GM12878 (cell line): Measurements from ENCODE around the gene CD27. TPM values are rescaled to one million over a fixed set of nuclear protein-coding genes. Genes with fewer than 3 reads are reported as not detected.
"Not testable (repeated sequence)": the region's sequence is repeated elsewhere in the genome, so short reads cannot be mapped to it uniquely, and the experiment has no call there.

Experiments used
- ATAC-seq: fragments of 200-7000 bp; cut with Tn5 transposase; 3 replicates; pipeline ENCODE4 v1.9.1; 2020; ENCODE audit warnings: mild to moderate bottlenecking, moderate library complexity
- BruUV-seq: library from RNA; stranded (reverse); fragments of 400-500 nt; replicated peaks from 2 replicates; lab custom pipeline; 2021; lab: Mats Ljungman, UMichigan
- CTCF ChIA-PET: fragments of 300-600 bp; sonication (Branson Sonifier 250); formaldehyde crosslinking; extraction: SDS; loops from one replicate; lab custom pipeline; 2021; ENCODE audit warnings: inconsistent platforms; lab: Yijun Ruan, JAX
- POLR2A ChIA-PET: fragments of 350-600 bp; formaldehyde crosslinking; extraction: SDS; loops from one replicate; lab custom pipeline; 2021; ENCODE audit warnings: inconsistent platforms; lab: Charles Lee
- RAD21 ChIA-PET: fragments of 300-600 bp; sonication (Branson Sonifier 250); formaldehyde crosslinking; loops from one replicate; lab custom pipeline; 2023; ENCODE audit warnings: antibody characterized with exemption; ENCODE audit not compliant: unreplicated experiment; lab: Charles Lee
- SMC1A ChIA-PET: fragments of 300-600 bp; sonication (Branson Sonifier 250); formaldehyde crosslinking; loops from one replicate; lab custom pipeline; 2023; ENCODE audit not compliant: unreplicated experiment, uncharacterized antibody; lab: Charles Lee
- DNase-seq: peaks from one replicate; pipeline ENCODE4 v3.0.0-alpha.2; 2011; ENCODE audit warnings: low read depth, low spot score
- FAIRE-seq: peaks from 3 replicates; lab custom pipeline; 2011; peaks lifted over from hg19 to GRCh38; lab: Jason Lieb, UNC
- H2AFZ ChIP-seq: 2 replicates; pipeline ENCODE4 v1.6.0; 2011; ENCODE audit warnings: low read depth, low read length, control low read depth; ENCODE audit not compliant: control insufficient read depth
- H3K27ac ChIP-seq: 2 replicates; pipeline ENCODE4 v1.5.1; 2011; ENCODE audit warnings: control low read depth; ENCODE audit not compliant: control insufficient read depth, insufficient read depth
- H3K27me3 ChIP-seq, 2 experiments: replicated peaks in 1 of 2; 2 replicates each; pipeline versions ENCODE4 v1.6.0 to v1.6.1; 2011; ENCODE audit warnings: low read length in 1 of 2; ENCODE audit not compliant: control insufficient read depth in 2 of 2, insufficient read depth in 2 of 2
- H3K36me3 ChIP-seq, 2 experiments: 2 replicates each; pipeline ENCODE4 v1.5.1; 2011; ENCODE audit warnings: low read length in 1 of 2; ENCODE audit not compliant: control insufficient read depth in 2 of 2, insufficient read depth in 2 of 2
- H3K4me1 ChIP-seq: 2 replicates; pipeline ENCODE4 v1.6.1; 2011; ENCODE audit warnings: mild to moderate bottlenecking, low read length, moderate library complexity, mixed read lengths; ENCODE audit not compliant: control insufficient read depth, insufficient read depth
- H3K4me2 ChIP-seq: 2 replicates; pipeline ENCODE4 v1.6.0; 2011; ENCODE audit warnings: control low read depth; ENCODE audit not compliant: control insufficient read depth, insufficient read depth
- H3K4me3 ChIP-seq: fragments of 200-600 bp; sonication (generic); 2 replicates; pipeline ENCODE4 v1.5.1; 2016
- H3K79me2 ChIP-seq: 2 replicates; pipeline ENCODE4 v1.6.0; 2011; ENCODE audit warnings: low read length; ENCODE audit not compliant: control insufficient read depth, insufficient read depth
- H3K9ac ChIP-seq: 2 replicates; pipeline ENCODE4 v1.8.0; 2011; ENCODE audit warnings: low read length, control low read depth, mixed read lengths; ENCODE audit not compliant: control insufficient read depth, insufficient read depth
- H3K9me3 ChIP-seq: replicated peaks from 3 replicates; pipeline ENCODE4 v1.5.1; 2011; ENCODE audit warnings: mild to moderate bottlenecking, low read length; ENCODE audit not compliant: control insufficient read depth, insufficient read depth
- H4K20me1 ChIP-seq: 2 replicates; pipeline ENCODE4 v1.6.0; 2011; ENCODE audit not compliant: control insufficient read depth, insufficient read depth
- CBX5 ChIP-seq: sonication (generic); IDR thresholded peaks from 2 replicates; pipeline ENCODE4 v1.6.1; 2016; ENCODE audit warnings: low read depth, moderate library complexity, mild to moderate bottlenecking, inconsistent platforms
- FOXK2 ChIP-seq: fragments of 450-650 bp; IDR thresholded peaks from 2 replicates; pipeline ENCODE4 v1.6.1; 2017; ENCODE audit warnings: mild to moderate bottlenecking, moderate library complexity
- HDAC2 ChIP-seq: fragments of 200-600 bp; sonication (generic); IDR thresholded peaks from 2 replicates; pipeline ENCODE4 v1.6.1; 2017
- HDAC6 ChIP-seq: fragments of 200-600 bp; sonication (generic); IDR thresholded peaks from one replicate; pipeline ENCODE4 v1.8.0; 2017; ENCODE audit warnings: antibody characterized with exemption; ENCODE audit not compliant: unreplicated experiment
- RFX5 ChIP-seq: IDR thresholded peaks from 2 replicates; pipeline ENCODE4 v1.6.1; 2011; ENCODE audit warnings: low read depth, low read length, improper control_type of control experiment
- WGBS: methylation state at CpG from one replicate; pipeline ENCODE4 v1.1.6; 2016; ENCODE audit warnings: low lambda C conversion rate; ENCODE audit not compliant: insufficient replicate concordance, insufficient coverage; ENCODE audit errors: missing lambda C conversion rate; 5-methylcytosine and 5-hydroxymethylcytosine counted together
- in situ Hi-C: fragments of 300-500 bp; cut with MboI; formaldehyde crosslinking; loops from 9 replicates; pipeline ENCODE4 v1.14.3; 2018; ENCODE audit warnings: mixed read lengths
- intact Hi-C: fragments of 100-400 bp; cut with micrococcal nuclease; formaldehyde crosslinking; loops from one replicate; pipeline ENCODE4 v1.14.2; 2022; ENCODE audit not compliant: unreplicated experiment
- polyA plus RNA-seq, 11 experiments: library from polyadenylated mRNA; depleted of rRNA in 4 of 11; unstranded in 6 of 11; stranded (reverse) in 5 of 11; fragments of >200 nt; fragmentation: Nextera tagmentation in 4 of 11; fragmentation: Illumina TruSeq in 1 of 11; extraction: Ambion mirVana in 4 of 11; extraction: Trizol in 1 of 11; gene quantifications; 1 replicate in 1 of 11; 2 replicates in 10 of 11; pipeline versions ENCODE4 v1.2.1 to v1.2.3, GENCODE V29; 2011 to 2016; ENCODE audit warnings: inconsistent platforms in 2 of 11, missing spikeins in 2 of 11, low read depth in 1 of 11
- total RNA-seq, 4 experiments: library from RNA; depleted of rRNA in 3 of 4; stranded (reverse); fragments of >200 nt in 3 of 4; fragmentation: Illumina TruSeq in 1 of 4; extraction: Trizol in 1 of 4; gene quantifications; 2 replicates each; pipeline versions ENCODE4 v1.2.1 to v1.2.3, GENCODE V29; 2013 to 2021
- TF ChIP-seq, protein P1 (sequence below): IDR thresholded peaks from 2 replicates; pipeline ENCODE4 v1.6.1; 2011; ENCODE audit warnings: borderline replicate concordance, low read depth, mild to moderate bottlenecking, moderate library complexity, mixed read lengths, low read length; ENCODE audit not compliant: insufficient read depth; ENCODE audit errors: extremely low read length
- TF ChIP-seq, protein P2 (sequence below): fragments of 450-650 bp; conservative IDR thresholded peaks from 2 replicates; pipeline ENCODE4 v1.6.1; 2017; ENCODE audit warnings: mild to moderate bottlenecking, moderate library complexity
- TF ChIP-seq, protein P3 (sequence below): fragments of 450-650 bp; IDR thresholded peaks from 2 replicates; pipeline ENCODE4 v1.6.1; 2014; ENCODE audit warnings: mild to moderate bottlenecking

The CD27 gene
- total and polyA plus RNA-seq, 10 of the 15 experiments (the other 5 are each of a cell fraction or from before 2014, with no cell fraction given): 4.9 to 184 (median 106) TPM

DNA sequence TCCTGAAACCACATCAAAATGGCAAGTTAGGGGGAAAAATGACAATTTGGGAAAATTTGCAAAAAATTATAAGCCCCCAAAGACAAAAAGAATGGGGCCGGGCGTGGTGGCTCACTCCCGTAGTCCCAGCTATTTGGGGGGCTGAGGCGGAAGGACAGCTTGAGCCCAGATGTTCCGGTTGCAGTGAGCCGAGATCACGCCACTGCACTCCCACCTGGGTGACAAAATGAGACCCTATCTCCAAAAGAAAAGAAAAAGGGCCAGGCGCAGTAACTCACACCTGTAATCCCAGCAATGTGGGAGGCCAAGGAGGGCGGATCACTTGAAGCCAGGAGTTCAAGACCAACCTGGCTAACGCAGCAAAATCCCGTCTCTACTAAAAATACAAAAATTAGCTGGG lies 27.7 kb downstream of the CD27 start:
- SMC1A ChIA-PET: interaction anchor here (1.0 to 1.9 kb wide), 3 partner anchors 9 to 21 kb away, joined by 3 to 4 read pairs (median 3); no protein-coding TSS in a partner anchor
- RAD21 ChIA-PET: interaction anchor here (1.2 kb wide), 1 partner anchor 67 kb away, joined by 4 read pairs; no protein-coding TSS in a partner anchor
- 75% methylated on average over 11 of the region's 11 CpGs for WGBS

DNA sequence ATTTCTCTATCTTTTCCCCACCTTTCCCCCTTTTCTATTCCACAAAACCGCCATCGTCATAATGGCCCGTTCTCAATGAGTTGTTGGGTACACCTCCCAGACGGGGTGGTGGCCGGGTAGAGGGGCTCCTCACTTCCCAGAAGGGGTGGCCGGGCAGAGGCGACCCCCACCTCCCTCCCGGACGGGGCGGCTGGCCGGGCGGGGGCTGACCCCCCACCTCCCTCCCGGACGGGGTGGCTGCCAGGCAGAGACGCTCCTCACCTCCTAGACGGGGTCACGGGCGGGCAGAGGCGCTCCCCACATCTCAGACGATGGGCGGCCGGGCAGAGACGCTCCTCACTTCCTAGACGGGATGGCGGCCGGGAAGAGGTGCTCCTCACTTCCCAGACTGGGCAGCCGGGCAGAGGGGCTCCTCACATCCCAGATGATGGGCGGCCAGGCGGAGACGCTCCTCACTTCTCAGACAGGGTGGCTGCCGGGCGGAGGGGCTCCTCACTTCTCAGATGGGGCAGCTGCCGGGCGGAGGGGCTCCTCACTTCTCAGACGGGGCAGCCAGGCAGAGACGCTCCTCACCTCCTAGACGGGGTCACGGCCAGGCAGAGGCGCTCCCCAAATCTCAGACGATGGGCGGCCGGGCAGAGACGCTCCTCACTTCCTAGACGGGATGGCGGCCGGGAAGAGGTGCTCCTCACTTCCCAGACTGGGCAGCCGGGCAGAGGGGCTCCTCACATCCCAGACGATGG lies 30.6 kb downstream of the CD27 start:
- RAD21 ChIA-PET, H3K9me3 ChIP-seq, H3K36me3 ChIP-seq, H3K27ac ChIP-seq, BruUV-seq, H3K79me2 ChIP-seq, in situ Hi-C loops, H3K4me2 ChIP-seq, H3K9ac ChIP-seq, H3K4me3 ChIP-seq, H4K20me1 ChIP-seq, H3K27me3 ChIP-seq, intact Hi-C loops, ATAC-seq, DNase-seq, H2AFZ ChIP-seq, POLR2A ChIA-PET, FAIRE-seq, SMC1A ChIA-PET, CTCF ChIA-PET: not testable (repeated sequence)
- H3K4me1 ChIP-seq: peaks cover 12% of the 10 kb centered on the region
- WGBS: 76% methylated on average over 30 of the region's 48 CpGs

More for the DNA sequence above, 27.7 kb downstream of the CD27 start:
- H3K4me3 ChIP-seq: no peak overlapping the region
- BruUV-seq: no TSS peak
- no peak overlapping the region for H3K4me2 ChIP-seq
- intact Hi-C loops (no loop called here), in situ Hi-C loops (no loop called here)
- H3K27me3 ChIP-seq: no peaks in the 10 kb centered on the region
- FAIRE-seq (no peak), DNase-seq (no peak), ATAC-seq (no peak)
- POLR2A ChIA-PET: interaction anchor here (0.6 to 4.2 kb wide), 2 partner anchors 16 to 21 kb away, joined by 3 to 38 read pairs; partner anchors contain the start of gene TAPBPL
- CTCF ChIA-PET: interaction anchor here (2.1 to 5.6 kb wide), 2 partner anchors 12 to 65 kb away, joined by 5 to 73 read pairs; partner anchors contain the start of gene GAPDH
- H3K36me3 ChIP-seq: no peaks in the 10 kb centered on the region
- no peak overlapping the region for H2AFZ ChIP-seq
- H3K27ac ChIP-seq: no peak overlapping the region
- H3K79me2 ChIP-seq: peaks cover 31% of the 10 kb centered on the region
- TF ChIP-seq FOXK2 (no peak), HDAC6 (no peak), RFX5 (no peak), HDAC2 (no peak), CBX5 (no peak)
- TF ChIP-seq, protein P1, sequence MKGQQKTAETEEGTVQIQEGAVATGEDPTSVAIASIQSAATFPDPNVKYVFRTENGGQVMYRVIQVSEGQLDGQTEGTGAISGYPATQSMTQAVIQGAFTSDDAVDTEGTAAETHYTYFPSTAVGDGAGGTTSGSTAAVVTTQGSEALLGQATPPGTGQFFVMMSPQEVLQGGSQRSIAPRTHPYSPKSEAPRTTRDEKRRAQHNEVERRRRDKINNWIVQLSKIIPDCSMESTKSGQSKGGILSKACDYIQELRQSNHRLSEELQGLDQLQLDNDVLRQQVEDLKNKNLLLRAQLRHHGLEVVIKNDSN: no peak
- TF ChIP-seq, protein P2, sequence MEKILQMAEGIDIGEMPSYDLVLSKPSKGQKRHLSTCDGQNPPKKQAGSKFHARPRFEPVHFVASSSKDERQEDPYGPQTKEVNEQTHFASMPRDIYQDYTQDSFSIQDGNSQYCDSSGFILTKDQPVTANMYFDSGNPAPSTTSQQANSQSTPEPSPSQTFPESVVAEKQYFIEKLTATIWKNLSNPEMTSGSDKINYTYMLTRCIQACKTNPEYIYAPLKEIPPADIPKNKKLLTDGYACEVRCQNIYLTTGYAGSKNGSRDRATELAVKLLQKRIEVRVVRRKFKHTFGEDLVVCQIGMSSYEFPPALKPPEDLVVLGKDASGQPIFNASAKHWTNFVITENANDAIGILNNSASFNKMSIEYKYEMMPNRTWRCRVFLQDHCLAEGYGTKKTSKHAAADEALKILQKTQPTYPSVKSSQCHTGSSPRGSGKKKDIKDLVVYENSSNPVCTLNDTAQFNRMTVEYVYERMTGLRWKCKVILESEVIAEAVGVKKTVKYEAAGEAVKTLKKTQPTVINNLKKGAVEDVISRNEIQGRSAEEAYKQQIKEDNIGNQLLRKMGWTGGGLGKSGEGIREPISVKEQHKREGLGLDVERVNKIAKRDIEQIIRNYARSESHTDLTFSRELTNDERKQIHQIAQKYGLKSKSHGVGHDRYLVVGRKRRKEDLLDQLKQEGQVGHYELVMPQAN: no peak
- TF ChIP-seq, protein P3, sequence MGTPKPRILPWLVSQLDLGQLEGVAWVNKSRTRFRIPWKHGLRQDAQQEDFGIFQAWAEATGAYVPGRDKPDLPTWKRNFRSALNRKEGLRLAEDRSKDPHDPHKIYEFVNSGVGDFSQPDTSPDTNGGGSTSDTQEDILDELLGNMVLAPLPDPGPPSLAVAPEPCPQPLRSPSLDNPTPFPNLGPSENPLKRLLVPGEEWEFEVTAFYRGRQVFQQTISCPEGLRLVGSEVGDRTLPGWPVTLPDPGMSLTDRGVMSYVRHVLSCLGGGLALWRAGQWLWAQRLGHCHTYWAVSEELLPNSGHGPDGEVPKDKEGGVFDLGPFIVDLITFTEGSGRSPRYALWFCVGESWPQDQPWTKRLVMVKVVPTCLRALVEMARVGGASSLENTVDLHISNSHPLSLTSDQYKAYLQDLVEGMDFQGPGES: no peak
- H3K9me3 ChIP-seq: no peaks in the 10 kb centered on the region
- no peak overlapping the region for H3K9ac ChIP-seq
- no peaks in the 10 kb centered on the region for H4K20me1 ChIP-seq
- peaks cover 12% of the 10 kb centered on the region for H3K4me1 ChIP-seq
